Fibroblast of the aortic adventitia (primary cell): ENCODE data around the gene F9. TPM values are rescaled to one million over a fixed set of nuclear protein-coding genes. Genes with fewer than 3 reads are reported as not detected.

Source experiments
- DNase-seq: peaks from one replicate; pipeline ENCODE4 v3.0.0-alpha.2; 2010; ENCODE audit warnings: low read depth
- H3K4me3 ChIP-seq: 2 replicates; pipeline ENCODE4 v1.5.1; 2011; ENCODE audit warnings: low read depth, mild to moderate bottlenecking, control low read depth, low read length, moderate library complexity
- total RNA-seq: library from RNA; depleted of rRNA; stranded (reverse); fragments of >200 nt; gene quantifications from 2 replicates; pipeline ENCODE4 v1.2.3, GENCODE V29; 2012; ENCODE audit warnings: low replicate concordance
- TF ChIP-seq, protein P1 (sequence below): IDR thresholded peaks from 2 replicates; pipeline ENCODE4 v1.5.1; 2011; ENCODE audit warnings: mild to moderate bottlenecking, low read length, control low read depth, inconsistent platforms; ENCODE audit not compliant: insufficient read depth

The F9 gene
- total RNA-seq, 1 donor = not detected

GRCh38 chrX:139581068-139581467, 50.5 kb downstream of the F9 start:
- DNase-seq = no peak
- no peak overlapping the region for H3K4me3 ChIP-seq
- TF ChIP-seq, protein P1, sequence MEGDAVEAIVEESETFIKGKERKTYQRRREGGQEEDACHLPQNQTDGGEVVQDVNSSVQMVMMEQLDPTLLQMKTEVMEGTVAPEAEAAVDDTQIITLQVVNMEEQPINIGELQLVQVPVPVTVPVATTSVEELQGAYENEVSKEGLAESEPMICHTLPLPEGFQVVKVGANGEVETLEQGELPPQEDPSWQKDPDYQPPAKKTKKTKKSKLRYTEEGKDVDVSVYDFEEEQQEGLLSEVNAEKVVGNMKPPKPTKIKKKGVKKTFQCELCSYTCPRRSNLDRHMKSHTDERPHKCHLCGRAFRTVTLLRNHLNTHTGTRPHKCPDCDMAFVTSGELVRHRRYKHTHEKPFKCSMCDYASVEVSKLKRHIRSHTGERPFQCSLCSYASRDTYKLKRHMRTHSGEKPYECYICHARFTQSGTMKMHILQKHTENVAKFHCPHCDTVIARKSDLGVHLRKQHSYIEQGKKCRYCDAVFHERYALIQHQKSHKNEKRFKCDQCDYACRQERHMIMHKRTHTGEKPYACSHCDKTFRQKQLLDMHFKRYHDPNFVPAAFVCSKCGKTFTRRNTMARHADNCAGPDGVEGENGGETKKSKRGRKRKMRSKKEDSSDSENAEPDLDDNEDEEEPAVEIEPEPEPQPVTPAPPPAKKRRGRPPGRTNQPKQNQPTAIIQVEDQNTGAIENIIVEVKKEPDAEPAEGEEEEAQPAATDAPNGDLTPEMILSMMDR = no peak

DNA sequence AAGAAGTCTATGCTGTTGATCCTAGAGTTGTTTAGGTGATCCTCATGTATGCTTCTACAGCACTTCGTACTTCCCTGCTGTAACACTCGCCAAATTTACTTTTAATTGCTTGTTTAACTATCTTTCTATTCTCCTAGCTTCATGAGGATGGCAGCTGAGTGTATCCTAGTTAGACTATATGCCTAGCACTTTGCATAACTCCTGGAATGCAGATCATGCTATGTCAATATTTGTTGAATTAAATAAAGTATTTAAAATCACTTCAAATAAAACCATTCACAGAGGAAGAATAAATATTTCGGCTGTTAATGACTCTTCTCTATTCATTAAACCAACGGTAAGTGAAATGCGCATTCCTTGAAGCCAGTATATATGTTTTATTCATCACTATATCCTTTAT, 55.1 kb downstream of the F9 start:
- H3K4me3 ChIP-seq = no peak overlapping the region
- no peak for DNase-seq
- TF ChIP-seq, protein P1 = no peak

DNA sequence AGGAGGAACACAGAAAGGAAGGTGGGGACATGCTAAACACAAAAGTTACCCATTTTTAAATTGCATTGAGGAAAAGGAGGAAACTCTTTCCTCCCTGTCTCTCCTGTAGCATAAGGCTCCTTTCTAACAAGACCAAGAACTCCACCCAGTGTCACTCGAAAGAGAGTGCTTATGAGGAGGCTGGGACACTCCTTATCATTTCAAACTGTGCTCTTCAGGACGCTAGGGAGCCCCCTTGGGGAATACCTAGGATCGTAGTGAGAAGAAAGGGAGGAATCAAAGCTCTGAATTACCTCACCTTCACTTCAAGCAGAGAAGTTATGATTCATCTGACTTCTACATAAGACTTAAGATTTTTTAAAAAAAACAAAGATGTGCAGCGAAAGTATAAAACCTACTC, 65.5 kb downstream of the F9 start:
- no peak for DNase-seq
- TF ChIP-seq, protein P1 = no peak
- no peak overlapping the region for H3K4me3 ChIP-seq

- TF ChIP-seq, protein P1 = no peak
- no peak overlapping the region for H3K4me3 ChIP-seq
- DNase-seq = no peak
Observed at GRCh38 chrX:139600105-139600504, 69.6 kb downstream of the F9 start.

Other genes starting within 250 kb of the F9 start
- 0.45 and 2.8 TPM in 2 replicates for gene MCF2, start 177.4 kb downstream of the F9 start, total RNA-seq